Nephron (organoid): ENCODE measurements around the gene FBXW2.

Source experiments
- H3K27ac Mint-ChIP-seq, 3 experiments: 2 replicates each; pipeline ENCODE4 v1.8.0; 2020; ENCODE audit warnings: mixed read lengths in 3 of 3, mild to moderate bottlenecking in 2 of 3, moderate library complexity in 1 of 3
- H3K27me3 Mint-ChIP-seq: 2 replicates; pipeline ENCODE4 v1.8.0; 2021; ENCODE audit warnings: low read depth, mild to moderate bottlenecking, moderate library complexity, mixed read lengths
- H3K36me3 Mint-ChIP-seq: 2 replicates; pipeline ENCODE4 v1.8.0; 2020; ENCODE audit warnings: low read depth, mixed read lengths
- H3K4me1 Mint-ChIP-seq: 2 replicates; pipeline ENCODE4 v1.8.0; 2020; ENCODE audit warnings: mixed read lengths
- H3K4me3 Mint-ChIP-seq, 3 experiments: 2 replicates each; pipeline ENCODE4 v1.8.0; 2020; ENCODE audit warnings: mild to moderate bottlenecking in 3 of 3, mixed read lengths in 3 of 3, moderate library complexity in 2 of 3
- H3K9me3 Mint-ChIP-seq: 2 replicates; pipeline ENCODE4 v1.8.0; 2020; ENCODE audit warnings: mixed read lengths
- TF ChIP-seq, protein P1 (sequence below), 3 experiments: fragments of 200-600 bp; sonication (generic); IDR thresholded peaks; one replicate each; pipeline ENCODE4 v1.5.0; 2021; ENCODE audit warnings: antibody characterized with exemption in 3 of 3; ENCODE audit not compliant: unreplicated experiment in 3 of 3

FBXW2 gene

DNA sequence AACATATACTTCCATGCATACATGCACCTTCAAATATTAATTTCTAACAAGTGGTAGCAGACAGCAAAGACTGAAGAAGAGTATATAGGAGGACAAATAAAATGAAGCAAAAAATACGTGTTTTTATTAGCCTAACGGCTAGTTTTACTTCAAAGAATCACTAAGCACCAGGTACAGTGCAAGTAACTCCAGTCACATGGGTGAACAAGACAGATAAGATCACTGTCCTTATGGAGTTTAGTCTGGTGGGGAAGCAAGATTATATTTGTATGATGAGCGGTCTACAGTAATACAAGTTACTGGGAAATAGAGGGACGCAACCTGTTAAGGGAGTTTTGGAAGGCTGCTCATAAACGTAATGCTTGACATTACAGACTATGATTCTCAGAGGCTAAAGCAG, 16.0 kb downstream of the FBXW2 start:
- Mint-ChIP-seq H3K27ac (no peak overlapping the region), H3K9me3 (no peaks in the 10 kb centered on the region), H3K4me1 (no peaks in the 10 kb centered on the region), H3K4me3 (no peak overlapping the region), H3K27me3 (no peaks in the 10 kb centered on the region), H3K36me3 (peaks cover 65% of the 10 kb centered on the region)
- TF ChIP-seq, protein P1, sequence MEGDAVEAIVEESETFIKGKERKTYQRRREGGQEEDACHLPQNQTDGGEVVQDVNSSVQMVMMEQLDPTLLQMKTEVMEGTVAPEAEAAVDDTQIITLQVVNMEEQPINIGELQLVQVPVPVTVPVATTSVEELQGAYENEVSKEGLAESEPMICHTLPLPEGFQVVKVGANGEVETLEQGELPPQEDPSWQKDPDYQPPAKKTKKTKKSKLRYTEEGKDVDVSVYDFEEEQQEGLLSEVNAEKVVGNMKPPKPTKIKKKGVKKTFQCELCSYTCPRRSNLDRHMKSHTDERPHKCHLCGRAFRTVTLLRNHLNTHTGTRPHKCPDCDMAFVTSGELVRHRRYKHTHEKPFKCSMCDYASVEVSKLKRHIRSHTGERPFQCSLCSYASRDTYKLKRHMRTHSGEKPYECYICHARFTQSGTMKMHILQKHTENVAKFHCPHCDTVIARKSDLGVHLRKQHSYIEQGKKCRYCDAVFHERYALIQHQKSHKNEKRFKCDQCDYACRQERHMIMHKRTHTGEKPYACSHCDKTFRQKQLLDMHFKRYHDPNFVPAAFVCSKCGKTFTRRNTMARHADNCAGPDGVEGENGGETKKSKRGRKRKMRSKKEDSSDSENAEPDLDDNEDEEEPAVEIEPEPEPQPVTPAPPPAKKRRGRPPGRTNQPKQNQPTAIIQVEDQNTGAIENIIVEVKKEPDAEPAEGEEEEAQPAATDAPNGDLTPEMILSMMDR (IDR thresholded peaks at IDR 0.05; ENCODE audit: unreplicated experiment in 3 of 3): no peak

DNA sequence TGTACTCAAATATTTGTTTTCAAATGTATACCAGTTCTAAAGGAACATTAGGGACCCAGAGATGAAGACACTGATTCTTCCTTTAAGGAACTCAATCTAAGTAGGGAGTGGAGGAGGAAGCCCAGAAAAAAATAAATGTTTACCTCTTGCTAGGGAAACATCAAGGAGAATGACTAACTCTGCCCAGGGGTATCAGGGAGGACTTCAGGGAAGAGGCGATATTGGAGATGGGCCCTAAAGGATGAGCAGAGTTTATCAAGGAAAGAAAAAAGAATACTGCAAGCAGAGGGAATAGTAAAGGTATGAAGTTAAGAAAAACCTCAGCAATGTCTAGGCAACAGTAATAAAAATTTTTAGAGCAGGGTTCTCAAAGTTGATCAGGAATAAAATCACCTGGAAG, 16.4 kb downstream of the FBXW2 start:
- TF ChIP-seq, protein P1 (IDR thresholded peaks at IDR 0.05; ENCODE audit: unreplicated experiment in 3 of 3): no peak
- no peak overlapping the region for H3K27ac Mint-ChIP-seq
- H3K9me3 Mint-ChIP-seq: no peaks in the 10 kb centered on the region
- no peaks in the 10 kb centered on the region for H3K4me1 Mint-ChIP-seq
- no peak overlapping the region for H3K4me3 Mint-ChIP-seq
- no peaks in the 10 kb centered on the region for H3K27me3 Mint-ChIP-seq
- H3K36me3 Mint-ChIP-seq: peaks cover 65% of the 10 kb centered on the region

DNA sequence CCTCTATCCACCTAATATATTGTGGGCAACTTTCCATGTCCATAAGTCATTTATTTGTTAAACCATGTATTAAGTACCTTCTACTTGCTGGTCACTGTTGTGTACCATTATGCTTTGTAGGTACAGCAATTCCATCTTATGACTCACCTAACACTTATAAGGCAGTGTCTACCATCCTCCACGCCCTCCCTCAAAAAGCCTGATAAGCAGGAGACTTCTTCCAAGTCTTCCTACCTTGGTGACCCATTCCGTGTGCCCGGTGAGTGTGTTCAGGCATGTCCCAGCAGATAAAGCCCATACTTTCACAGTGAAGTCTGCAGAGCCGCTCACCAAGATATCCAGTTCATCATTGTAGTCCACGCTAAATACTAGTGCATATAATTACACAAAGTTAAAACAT, 17.4 kb downstream of the FBXW2 start:
- Mint-ChIP-seq H3K27me3 (no peaks in the 10 kb centered on the region), H3K4me1 (no peaks in the 10 kb centered on the region), H3K9me3 (no peaks in the 10 kb centered on the region), H3K36me3 (peaks cover 70% of the 10 kb centered on the region), H3K4me3 (no peak overlapping the region), H3K27ac (no peak overlapping the region)
- TF ChIP-seq, protein P1 (IDR thresholded peaks at IDR 0.05; ENCODE audit: unreplicated experiment in 3 of 3): no peak

DNA sequence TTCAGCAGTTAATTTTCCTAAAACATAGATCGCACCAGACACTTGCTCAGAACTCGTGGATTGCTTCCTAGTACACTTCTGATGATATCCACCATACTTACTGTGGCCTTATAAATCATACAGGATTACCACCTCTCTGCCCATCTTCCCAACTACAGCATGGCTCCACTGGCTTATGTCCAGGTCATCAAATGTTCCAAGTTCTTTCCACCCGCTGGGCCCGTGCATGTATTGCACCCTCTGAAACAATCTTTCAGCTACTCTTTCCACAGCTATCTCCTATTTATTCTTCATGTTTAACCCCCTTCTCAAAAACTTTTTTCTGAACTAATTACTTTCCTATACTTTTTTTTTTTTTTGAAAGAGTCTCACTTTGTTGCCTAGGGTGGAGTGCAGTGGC, 18.5 kb downstream of the FBXW2 start:
- Mint-ChIP-seq H3K27me3 (no peaks in the 10 kb centered on the region), H3K27ac (no peak overlapping the region), H3K4me3 (no peak overlapping the region), H3K4me1 (no peaks in the 10 kb centered on the region), H3K9me3 (no peaks in the 10 kb centered on the region), H3K36me3 (peaks cover 74% of the 10 kb centered on the region)
- TF ChIP-seq, protein P1 (IDR thresholded peaks at IDR 0.05; ENCODE audit: unreplicated experiment in 3 of 3): no peak

DNA sequence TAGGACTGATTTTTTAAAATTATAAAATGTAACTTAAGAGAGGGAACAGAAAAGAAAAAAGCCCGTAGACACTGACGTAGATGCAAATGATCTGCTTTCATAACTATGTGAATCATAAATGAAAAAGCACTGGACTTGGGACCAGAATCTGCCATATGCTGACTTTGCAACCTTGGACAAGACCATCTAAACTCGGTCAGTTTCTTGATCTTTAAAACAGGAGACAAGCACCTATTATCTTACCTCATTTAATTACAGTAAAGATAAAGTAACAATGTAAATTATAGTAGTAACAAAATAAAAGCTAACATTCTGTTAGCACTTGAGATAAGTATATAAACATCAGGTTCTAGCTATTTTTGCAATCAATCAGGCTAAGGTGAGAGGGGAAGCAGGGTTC, 20.0 kb downstream of the FBXW2 start:
- TF ChIP-seq, protein P1 (IDR thresholded peaks at IDR 0.05; ENCODE audit: unreplicated experiment in 3 of 3): no peak
- Mint-ChIP-seq H3K4me3 (no peak overlapping the region), H3K27ac (no peak overlapping the region), H3K27me3 (no peaks in the 10 kb centered on the region), H3K9me3 (no peaks in the 10 kb centered on the region), H3K36me3 (peaks cover 71% of the 10 kb centered on the region), H3K4me1 (no peaks in the 10 kb centered on the region)

DNA sequence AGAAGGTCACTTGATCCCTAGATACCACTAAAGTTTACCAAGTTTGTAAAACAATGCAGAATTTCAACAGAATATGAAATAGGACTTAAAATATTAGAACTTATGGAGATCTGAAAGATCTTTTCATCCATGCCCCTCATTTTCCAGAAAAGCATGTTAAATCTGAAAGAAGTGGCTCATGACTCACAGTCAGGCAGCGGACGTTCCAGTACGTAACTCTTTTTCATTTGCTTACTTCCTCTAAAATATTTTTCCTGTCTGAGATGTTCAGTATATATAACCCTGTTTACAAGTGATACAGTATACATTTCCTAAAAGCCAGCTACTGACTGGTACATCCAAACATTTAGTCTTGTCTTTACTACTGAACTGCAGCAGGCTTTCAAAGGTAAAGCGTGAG, 22.3 kb downstream of the FBXW2 start:
- peaks cover 4% of the 10 kb centered on the region for H3K4me1 Mint-ChIP-seq
- no peaks in the 10 kb centered on the region for H3K27me3 Mint-ChIP-seq
- peaks cover 59% of the 10 kb centered on the region for H3K36me3 Mint-ChIP-seq
- no peak overlapping the region for H3K27ac Mint-ChIP-seq
- H3K9me3 Mint-ChIP-seq: no peaks in the 10 kb centered on the region
- TF ChIP-seq, protein P1 (IDR thresholded peaks at IDR 0.05; ENCODE audit: unreplicated experiment in 3 of 3): no peak
- no peak overlapping the region for H3K4me3 Mint-ChIP-seq
